HepG2 (cell line): Measurements from ENCODE around the gene TYMP. TPM values are rescaled to one million over a fixed set of nuclear protein-coding genes. Genes with fewer than 3 reads are reported as not detected.
A peak's percentile ranks its signal among the peaks of the same experiment; 100 is the strongest.

Source experiments
- ATAD3A ChIP-seq: sonication (generic); formaldehyde crosslinking; IDR thresholded peaks from 2 replicates; pipeline ENCODE4 v1.4.0; 2020; ENCODE audit warnings: missing genetic modification reagents
- CHD2 ChIP-seq: IDR thresholded peaks from 2 replicates; pipeline ENCODE4 v1.6.1; 2011; ENCODE audit warnings: low read depth, low read length, improper control_type of control experiment
- DPF2 ChIP-seq: sonication (generic); formaldehyde crosslinking; IDR thresholded peaks from 2 replicates; pipeline ENCODE4 v1.4.0; 2020; ENCODE audit warnings: mild to moderate bottlenecking, low read depth, missing genetic modification reagents, borderline replicate concordance
- ELK4 ChIP-seq: sonication (generic); formaldehyde crosslinking; IDR thresholded peaks from 2 replicates; pipeline ENCODE4 v1.9.0; 2021; ENCODE audit warnings: missing genetic modification reagents, borderline replicate concordance
- EP300 ChIP-seq, 3 experiments: sonication (generic) in 1 of 3; formaldehyde crosslinking in 1 of 3; IDR thresholded peaks; 2 replicates each; pipeline versions ENCODE4 v1.5.1 to v1.6.1; 2011 to 2020; ENCODE audit warnings: low read depth in 2 of 3, low read length in 2 of 3, borderline replicate concordance in 1 of 3, improper control_type of control experiment in 1 of 3, mild to moderate bottlenecking in 1 of 3, missing genetic modification reagents in 1 of 3, moderate library complexity in 1 of 3
- HOXA5 ChIP-seq: sonication (generic); formaldehyde crosslinking; IDR thresholded peaks from 2 replicates; pipeline ENCODE4 v1.4.0; 2020; ENCODE audit warnings: missing genetic modification reagents
- KDM1A ChIP-seq: IDR thresholded peaks from 2 replicates; pipeline ENCODE4 v1.6.1; 2016; ENCODE audit warnings: missing compliant biosample characterization
- PLRG1 ChIP-seq: fragments of 450-650 bp; conservative IDR thresholded peaks from 2 replicates; pipeline ENCODE4 v1.6.1; 2016
- PTBP1 ChIP-seq: fragments of 200-400 bp; formaldehyde crosslinking; IDR thresholded peaks from 2 replicates; pipeline ENCODE4 v1.6.1; 2018; ENCODE audit warnings: low read length, low read depth; ENCODE audit not compliant: poor library complexity, severe bottlenecking
- RBM22 ChIP-seq: fragments of 200-400 bp; formaldehyde crosslinking; optimal IDR thresholded peaks from 2 replicates; pipeline ENCODE3; 2017; ENCODE audit warnings: mild to moderate bottlenecking, low read length, moderate library complexity
- RNF2 ChIP-seq: fragments of 450-650 bp; conservative IDR thresholded peaks from 2 replicates; pipeline ENCODE4 v1.6.1; 2016; ENCODE audit warnings: low read depth
- SATB2 ChIP-seq: sonication (generic); formaldehyde crosslinking; IDR thresholded peaks from 2 replicates; pipeline ENCODE4 v1.5.0; 2020; ENCODE audit warnings: missing genetic modification reagents
- SSRP1 ChIP-seq: IDR thresholded peaks from 2 replicates; pipeline ENCODE4 v1.6.1; 2016; ENCODE audit warnings: control low read depth
- TFE3 ChIP-seq: IDR thresholded peaks from 2 replicates; pipeline ENCODE4 v1.6.1; 2016
- THAP8 ChIP-seq: sonication (generic); formaldehyde crosslinking; IDR thresholded peaks from 2 replicates; pipeline ENCODE4 v1.5.1; 2020; ENCODE audit warnings: missing genetic modification reagents, mild to moderate bottlenecking, borderline replicate concordance
- ZNF10 ChIP-seq: sonication (generic); formaldehyde crosslinking; IDR thresholded peaks from 2 replicates; pipeline ENCODE4 v1.4.0; 2020; ENCODE audit warnings: mild to moderate bottlenecking, low read depth, missing genetic modification reagents, borderline replicate concordance
- ZNF251 ChIP-seq: sonication (generic); formaldehyde crosslinking; IDR thresholded peaks from 2 replicates; pipeline ENCODE4 v1.9.0; 2021; ENCODE audit warnings: mild to moderate bottlenecking, missing genetic modification reagents
- ZNF280D ChIP-seq: sonication (generic); formaldehyde crosslinking; IDR thresholded peaks from 2 replicates; pipeline ENCODE4 v1.5.1; 2020; ENCODE audit warnings: mild to moderate bottlenecking, missing genetic modification reagents
- ZNF337 ChIP-seq: sonication (generic); formaldehyde crosslinking; IDR thresholded peaks from 2 replicates; pipeline ENCODE4 v1.5.1; 2020; ENCODE audit warnings: missing genetic modification reagents, low read depth, mild to moderate bottlenecking, borderline replicate concordance
- ZNF543 ChIP-seq: sonication (generic); formaldehyde crosslinking; IDR thresholded peaks from 2 replicates; pipeline ENCODE4 v1.4.0; 2020; ENCODE audit warnings: mild to moderate bottlenecking, missing genetic modification reagents
- ZNF563 ChIP-seq: sonication (generic); formaldehyde crosslinking; IDR thresholded peaks from 2 replicates; pipeline ENCODE4 v1.8.0; 2022; ENCODE audit warnings: mild to moderate bottlenecking, moderate library complexity, missing genetic modification reagents
- polyA plus RNA-seq, 8 experiments: library from polyadenylated mRNA; depleted of rRNA in 3 of 8; stranded (reverse) in 7 of 8; unstranded in 1 of 8; fragments of >200 nt; fragmentation: Illumina TruSeq in 4 of 8; extraction: Trizol in 4 of 8; gene quantifications; 2 replicates each; pipeline versions ENCODE4 v1.2.1 to v1.2.3, GENCODE V29; 2011 to 2016; ENCODE audit warnings: low read depth in 4 of 8, missing spikeins in 1 of 8, mixed read lengths in 1 of 8; ENCODE audit not compliant: insufficient read depth in 1 of 8
- total RNA-seq, 5 experiments: library from RNA; depleted of rRNA; stranded (reverse); fragments of >200 nt; fragmentation: Illumina TruSeq; extraction: Trizol; gene quantifications; 2 replicates each; pipeline ENCODE4 v1.2.3, GENCODE V29; 2016; ENCODE audit warnings: low read depth in 1 of 5
- TF ChIP-seq, protein P1 (sequence below): IDR thresholded peaks from 2 replicates; pipeline ENCODE4 v1.6.1; 2016; ENCODE audit warnings: mild to moderate bottlenecking, missing biosample characterization, missing genetic modification reagents

Gene TYMP
- total and polyA plus RNA-seq, 2 of the 13 experiments (the other 11 are each of a cell fraction or from before 2014, with no cell fraction given) = 3.9 to 4.3 TPM

DNA sequence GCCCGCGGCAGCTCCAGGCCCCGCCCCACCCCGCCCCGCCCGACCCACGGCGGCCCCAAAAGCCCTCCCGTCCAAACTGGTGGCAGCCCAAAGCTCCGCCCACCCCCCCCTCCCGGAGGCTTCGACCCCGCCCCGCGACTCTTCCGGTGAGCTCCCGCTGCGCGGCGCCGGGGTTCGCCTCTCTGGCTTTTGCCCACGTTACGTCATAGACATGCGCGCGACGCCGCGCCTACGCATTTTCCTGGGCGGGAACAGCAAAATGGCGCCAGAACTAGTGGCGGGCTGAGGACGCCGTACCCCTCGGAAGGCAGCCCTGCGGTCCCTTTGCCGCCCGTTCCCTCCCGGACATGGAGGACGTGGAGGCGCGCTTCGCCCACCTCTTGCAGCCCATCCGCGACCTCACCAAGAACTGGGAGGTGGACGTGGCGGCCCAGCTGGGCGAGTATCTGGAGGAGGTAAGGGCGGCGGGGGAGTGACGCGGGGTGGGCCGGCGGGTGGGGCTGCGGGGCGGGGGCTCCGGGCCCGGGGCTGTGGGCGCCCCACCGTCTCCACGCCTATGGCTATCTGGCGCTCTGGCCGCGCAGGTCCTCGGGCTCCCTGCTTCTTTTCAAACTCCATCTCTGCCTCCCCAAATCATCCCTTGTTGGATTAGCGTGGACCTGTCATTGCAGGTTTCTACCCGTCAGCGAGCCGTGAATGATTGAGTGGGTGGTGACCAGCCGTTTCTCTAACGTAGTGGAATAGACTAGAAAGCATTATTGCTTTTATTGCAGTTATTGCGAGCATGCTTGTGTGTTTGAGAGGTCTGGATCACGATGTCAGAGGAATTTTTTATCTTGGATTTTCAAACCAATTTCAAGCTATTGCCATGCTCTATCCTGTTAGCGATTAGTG, 21.6 kb downstream of the TYMP start, which contains the start of gene NCAPH2 (continued):
- TF ChIP-seq THAP8 (CRISPR knock-in tag) = no peak
- no peak for TF ChIP-seq PTBP1
- no peak for TF ChIP-seq RBM22
- TF ChIP-seq ELK4 (CRISPR knock-in tag) = 0 out of 2 replicates have a peak, but pooled peaks have one; percentile 51
- no peak for TF ChIP-seq HOXA5 (CRISPR knock-in tag)
- peak; percentile 42 to 53; a peak in 1 of 4 replicates for TF ChIP-seq EP300 (IDR thresholded peaks at IDR 0.05; ENCODE audit: low read depth in 2 of 2, low read length in 2 of 2)
- TF ChIP-seq EP300 (CRISPR knock-in tag; IDR thresholded peaks at IDR 0.05; ENCODE audit: borderline replicate concordance) = 0 out of 2 replicates have a peak, but pooled peaks have one; percentile 36
- no peak; the same call in 1 of the 2 replicates for TF ChIP-seq ZNF563 (CRISPR knock-in tag)
- TF ChIP-seq ZNF10 (CRISPR knock-in tag) = no peak
- no peak for TF ChIP-seq DPF2 (CRISPR knock-in tag)
- no peak for TF ChIP-seq SATB2 (CRISPR knock-in tag)
- no peak; the same call in 1 of the 2 replicates for TF ChIP-seq ZNF543 (CRISPR knock-in tag)
- no peak for TF ChIP-seq ZNF280D (CRISPR knock-in tag)
- 0 out of 2 replicates have a peak, but pooled peaks have one; percentile 28 for TF ChIP-seq CHD2
- TF ChIP-seq SSRP1 (CRISPR knock-in tag) = no peak
- 0 out of 2 replicates have a peak, but pooled peaks have one; percentile 27 for TF ChIP-seq TFE3 (CRISPR knock-in tag)
- TF ChIP-seq, protein P1, sequence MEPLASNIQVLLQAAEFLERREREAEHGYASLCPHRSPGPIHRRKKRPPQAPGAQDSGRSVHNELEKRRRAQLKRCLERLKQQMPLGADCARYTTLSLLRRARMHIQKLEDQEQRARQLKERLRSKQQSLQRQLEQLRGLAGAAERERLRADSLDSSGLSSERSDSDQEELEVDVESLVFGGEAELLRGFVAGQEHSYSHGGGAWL = peak; percentile 65; the same call in 1 of the 2 replicates
- no peak for TF ChIP-seq ZNF337 (CRISPR knock-in tag)
- TF ChIP-seq PLRG1 = no peak
- TF ChIP-seq RNF2 = no peak
- TF ChIP-seq ZNF251 (CRISPR knock-in tag) = no peak
- TF ChIP-seq KDM1A (CRISPR knock-in tag) = no peak
- no peak for TF ChIP-seq ATAD3A (CRISPR knock-in tag)
